ENCODE measurements around the gene FARS2. TPM values are rescaled to one million over a fixed set of nuclear protein-coding genes. Genes with fewer than 3 reads are reported as not detected.

Gene FARS2
- total and polyA plus RNA-seq, 2 donors (not counting 1 experiment from before 2014, with no cell fraction given), result 33.0 to 35.5 TPM

DNA sequence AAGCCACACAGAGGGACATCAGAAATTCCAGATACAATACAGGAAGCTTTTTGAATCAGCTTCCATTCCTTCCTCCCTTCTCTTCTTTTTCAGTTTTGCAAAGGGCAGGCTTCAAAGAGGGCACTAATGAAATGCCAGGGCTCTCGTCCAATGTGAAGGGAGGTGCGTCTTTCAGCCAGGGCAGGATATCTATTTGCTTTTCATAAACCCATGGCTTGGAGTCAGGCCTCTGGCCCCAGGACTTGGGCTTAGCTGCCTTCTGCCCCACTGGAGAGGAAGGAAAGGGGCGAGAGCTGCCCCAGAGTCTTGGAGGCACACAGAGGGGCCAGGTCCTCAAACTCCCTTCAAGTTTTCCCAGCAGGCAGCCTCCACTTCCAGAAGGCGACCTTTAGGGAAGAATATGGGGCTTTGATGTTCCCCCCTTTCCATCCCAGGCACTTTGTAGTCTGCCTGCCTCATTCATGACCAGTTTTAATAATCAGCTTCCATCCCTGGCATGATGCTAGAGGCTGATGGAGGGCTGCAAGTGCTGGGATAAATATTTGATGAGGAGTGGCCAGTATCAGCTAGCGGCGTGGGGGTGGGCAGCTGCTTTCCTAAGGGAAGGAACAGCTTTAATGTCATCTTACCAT, 510.6 kb downstream of the FARS2 start:
- Histone ChIP-seq H3K27me3 (replicated peaks in 1 of 4; ENCODE audit: control extremely low read depth in 1 of 4, control insufficient read depth in 3 of 4, insufficient read depth in 4 of 4, low read length in 3 of 4) (no peaks in the 10 kb centered on the region), H3K9ac (ENCODE audit: low read length) (no peak overlapping the region), H3K36me3 (replicated peaks in 1 of 2; ENCODE audit: control extremely low read depth in 1 of 2, control insufficient read depth in 1 of 2, extremely low read depth in 1 of 2, insufficient read depth in 2 of 2, low read length in 1 of 2) (peaks cover 0 to 20% of the 10 kb centered on the region in 2 experiments), H3K79me2 (ENCODE audit: control insufficient read depth, insufficient read depth, low read length) (no peaks in the 10 kb centered on the region), H4K20me1 (ENCODE audit: control insufficient read depth, insufficient read depth, low read length, poor library complexity, severe bottlenecking) (peaks cover 12% of the 10 kb centered on the region), H2AFZ (ENCODE audit: insufficient read depth, low read depth, low read length, poor library complexity, severe bottlenecking) (no peak overlapping the region), H3K4me3 (ENCODE audit: control extremely low read depth in 1 of 5, extremely low read depth in 1 of 5, insufficient read depth in 1 of 5, low read depth in 2 of 5, low read length in 4 of 5) (no peak overlapping the region), H3K4me2 (replicated peaks; ENCODE audit: low read depth, low read length, poor library complexity, severe bottlenecking) (no peak overlapping the region), H3K27ac (ENCODE audit: low read length in 2 of 2) (no peak overlapping the region), H3K9me3 (ENCODE audit: control extremely low read depth in 1 of 3, control insufficient read depth in 2 of 3, insufficient read depth in 1 of 3, low read length in 2 of 3) (peaks cover 0 to 10% (median 0%) of the 10 kb centered on the region in 3 donors), H3K4me1 (ENCODE audit: control insufficient read depth in 2 of 2, insufficient read depth in 2 of 2, low read length in 2 of 2) (peaks cover 0 to 1% of the 10 kb centered on the region in 2 donors)
- ChIA-PET POLR2A (no interaction called here), CTCF (no interaction called here)
- Mint-ChIP-seq H3K27ac (no peak overlapping the region), H3K4me1 (peaks cover 6% of the 10 kb centered on the region), H3K9me3 (ENCODE audit: insufficient read depth) (no peaks in the 10 kb centered on the region), H3K27me3 (no peaks in the 10 kb centered on the region), H3K4me3 (no peak overlapping the region)
- intact Hi-C loops (cut with micrococcal nuclease), result no loop called here
- no peak for DNase-seq
- 90% methylated on average over 2 of the region's 6 CpGs for WGBS (ENCODE audit: insufficient coverage)
- ATAC-seq (ENCODE audit: low read depth), result no peak
- TF ChIP-seq, protein P1, sequence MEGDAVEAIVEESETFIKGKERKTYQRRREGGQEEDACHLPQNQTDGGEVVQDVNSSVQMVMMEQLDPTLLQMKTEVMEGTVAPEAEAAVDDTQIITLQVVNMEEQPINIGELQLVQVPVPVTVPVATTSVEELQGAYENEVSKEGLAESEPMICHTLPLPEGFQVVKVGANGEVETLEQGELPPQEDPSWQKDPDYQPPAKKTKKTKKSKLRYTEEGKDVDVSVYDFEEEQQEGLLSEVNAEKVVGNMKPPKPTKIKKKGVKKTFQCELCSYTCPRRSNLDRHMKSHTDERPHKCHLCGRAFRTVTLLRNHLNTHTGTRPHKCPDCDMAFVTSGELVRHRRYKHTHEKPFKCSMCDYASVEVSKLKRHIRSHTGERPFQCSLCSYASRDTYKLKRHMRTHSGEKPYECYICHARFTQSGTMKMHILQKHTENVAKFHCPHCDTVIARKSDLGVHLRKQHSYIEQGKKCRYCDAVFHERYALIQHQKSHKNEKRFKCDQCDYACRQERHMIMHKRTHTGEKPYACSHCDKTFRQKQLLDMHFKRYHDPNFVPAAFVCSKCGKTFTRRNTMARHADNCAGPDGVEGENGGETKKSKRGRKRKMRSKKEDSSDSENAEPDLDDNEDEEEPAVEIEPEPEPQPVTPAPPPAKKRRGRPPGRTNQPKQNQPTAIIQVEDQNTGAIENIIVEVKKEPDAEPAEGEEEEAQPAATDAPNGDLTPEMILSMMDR (IDR thresholded peaks at IDR 0.05), result no peak

- peaks cover 0 to 2% of the 10 kb centered on the region in 2 donors for H3K4me1 ChIP-seq (ENCODE audit: control insufficient read depth in 2 of 2, insufficient read depth in 2 of 2, low read length in 2 of 2)
- ATAC-seq (ENCODE audit: low read depth) (no peak), DNase-seq (no peak)
- POLR2A ChIA-PET, result no interaction called here
- intact Hi-C loops (cut with micrococcal nuclease), result no loop called here
- H3K4me1 Mint-ChIP-seq, result peaks cover 10% of the 10 kb centered on the region
- H3K9me3 Mint-ChIP-seq (ENCODE audit: insufficient read depth), result no peaks in the 10 kb centered on the region
- peaks cover 0 to 18% of the 10 kb centered on the region in 2 experiments for H3K36me3 ChIP-seq (replicated peaks in 1 of 2; ENCODE audit: control extremely low read depth in 1 of 2, control insufficient read depth in 1 of 2, extremely low read depth in 1 of 2, insufficient read depth in 2 of 2, low read length in 1 of 2)
- H3K4me2 ChIP-seq (replicated peaks; ENCODE audit: low read depth, low read length, poor library complexity, severe bottlenecking), result no peak overlapping the region
- no peak overlapping the region for H3K27ac ChIP-seq (ENCODE audit: low read length in 2 of 2)
- no peaks in the 10 kb centered on the region for H3K79me2 ChIP-seq (ENCODE audit: control insufficient read depth, insufficient read depth, low read length)
- H3K4me3 Mint-ChIP-seq, result no peak overlapping the region
- H3K9ac ChIP-seq (ENCODE audit: low read length), result no peak overlapping the region
- WGBS (ENCODE audit: insufficient coverage), result 96% methylated on average over 9 of the region's 11 CpGs
- no peak overlapping the region for H3K4me3 ChIP-seq (ENCODE audit: control extremely low read depth in 1 of 5, extremely low read depth in 1 of 5, insufficient read depth in 1 of 5, low read depth in 2 of 5, low read length in 4 of 5)
- H3K27me3 ChIP-seq (replicated peaks in 1 of 4; ENCODE audit: control extremely low read depth in 1 of 4, control insufficient read depth in 3 of 4, insufficient read depth in 4 of 4, low read length in 3 of 4), result no peaks in the 10 kb centered on the region
- H3K9me3 ChIP-seq (ENCODE audit: control extremely low read depth in 1 of 3, control insufficient read depth in 2 of 3, insufficient read depth in 1 of 3, low read length in 2 of 3), result peaks cover 0 to 6% (median 0%) of the 10 kb centered on the region in 3 donors
- H4K20me1 ChIP-seq (ENCODE audit: control insufficient read depth, insufficient read depth, low read length, poor library complexity, severe bottlenecking), result peaks cover 12% of the 10 kb centered on the region
- no peaks in the 10 kb centered on the region for H3K27me3 Mint-ChIP-seq
- TF ChIP-seq, protein P1 (IDR thresholded peaks at IDR 0.05), result no peak
- TF ChIP-seq EZH2 (IDR thresholded peaks at IDR 0.05; ENCODE audit: borderline replicate concordance, insufficient read depth, low read depth, low read length, poor library complexity, severe bottlenecking), result no peak
- H2AFZ ChIP-seq (ENCODE audit: insufficient read depth, low read depth, low read length, poor library complexity, severe bottlenecking), result no peak overlapping the region
- CTCF ChIA-PET, result no interaction called here
- no peak overlapping the region for H3K27ac Mint-ChIP-seq
These were observed 511.3 kb downstream of the FARS2 start for GRCh38 chr6:5772408-5773120.
